Astrocyte (in vitro differentiated cells and primary cell): ENCODE results near the gene FRMD8. TPM values are rescaled to one million over a fixed set of nuclear protein-coding genes. Genes with fewer than 3 reads are reported as not detected.

ENCODE experiments used
- DNase-seq: peaks from one replicate; pipeline ENCODE4 v3.0.0-alpha.2; 2010; ENCODE audit warnings: low read depth
- FAIRE-seq: peaks from 2 replicates; lab custom pipeline; 2011; peaks lifted over from hg19 to GRCh38; lab: Jason Lieb, UNC
- H2AFZ ChIP-seq: 2 replicates; pipeline ENCODE4 v1.6.0; 2012; ENCODE audit warnings: low read depth, low read length, inconsistent platforms
- H3K27ac ChIP-seq: 2 replicates; pipeline ENCODE4 v1.5.1; 2011; ENCODE audit warnings: low read depth, low read length, inconsistent platforms
- H3K27me3 ChIP-seq: 2 replicates; pipeline ENCODE4 v1.6.0; 2011; ENCODE audit warnings: low read length, inconsistent platforms; ENCODE audit not compliant: insufficient read depth
- H3K36me3 ChIP-seq: 2 replicates; pipeline ENCODE4 v1.5.1; 2011; ENCODE audit warnings: low read length, inconsistent platforms; ENCODE audit not compliant: insufficient read depth
- H3K4me1 ChIP-seq: 2 replicates; pipeline ENCODE4 v1.5.1; 2011; ENCODE audit warnings: low read length, inconsistent platforms; ENCODE audit not compliant: insufficient read depth
- H3K4me2 ChIP-seq: 2 replicates; pipeline ENCODE4 v1.6.0; 2012; ENCODE audit warnings: low read length, inconsistent platforms
- H3K4me3 ChIP-seq: 2 replicates; pipeline ENCODE4 v1.5.1; 2011; ENCODE audit warnings: low read depth, mild to moderate bottlenecking, low read length, inconsistent platforms; ENCODE audit not compliant: insufficient read depth
- H3K79me2 ChIP-seq: 2 replicates; pipeline ENCODE4 v1.6.0; 2012; ENCODE audit warnings: mild to moderate bottlenecking, low read length, inconsistent platforms; ENCODE audit not compliant: insufficient read depth
- H3K9ac ChIP-seq: 2 replicates; pipeline ENCODE4 v1.6.0; 2012; ENCODE audit warnings: mild to moderate bottlenecking, low read length, inconsistent platforms
- H3K9me3 ChIP-seq: 2 replicates; pipeline ENCODE4 v1.5.1; 2012; ENCODE audit warnings: low read depth, mild to moderate bottlenecking, low read length, inconsistent platforms; ENCODE audit not compliant: insufficient read depth
- H4K20me1 ChIP-seq: 2 replicates; pipeline ENCODE4 v1.6.0; 2012; ENCODE audit warnings: low read length, inconsistent platforms; ENCODE audit not compliant: insufficient read depth
- H3K27ac Mint-ChIP-seq: one replicate; pipeline ENCODE4 v1.8.0; 2021; ENCODE audit warnings: mild to moderate bottlenecking, mixed read lengths; ENCODE audit not compliant: unreplicated experiment
- H3K27me3 Mint-ChIP-seq: one replicate; pipeline ENCODE4 v1.8.0; 2021; ENCODE audit warnings: low read depth, mixed read lengths; ENCODE audit not compliant: unreplicated experiment
- H3K36me3 Mint-ChIP-seq: one replicate; pipeline ENCODE4 v1.8.0; 2021; ENCODE audit warnings: low read depth, mixed read lengths; ENCODE audit not compliant: unreplicated experiment
- H3K4me1 Mint-ChIP-seq: one replicate; pipeline ENCODE4 v1.8.0; 2021; ENCODE audit warnings: low read depth, mixed read lengths; ENCODE audit not compliant: unreplicated experiment
- H3K4me3 Mint-ChIP-seq: one replicate; pipeline ENCODE4 v1.8.0; 2021; ENCODE audit warnings: mild to moderate bottlenecking, moderate library complexity, mixed read lengths; ENCODE audit not compliant: unreplicated experiment
- H3K9me3 Mint-ChIP-seq: one replicate; pipeline ENCODE4 v1.8.0; 2021; ENCODE audit warnings: mild to moderate bottlenecking, mixed read lengths; ENCODE audit not compliant: unreplicated experiment
- CTCF ChIP-seq: IDR thresholded peaks from 2 replicates; pipeline ENCODE4 v1.5.1; 2011; ENCODE audit warnings: low read depth, mild to moderate bottlenecking, inconsistent platforms, low read length, moderate library complexity; ENCODE audit not compliant: insufficient read depth
- EZH2 ChIP-seq: IDR thresholded peaks from 2 replicates; pipeline ENCODE4 v1.6.1; 2012; ENCODE audit warnings: mild to moderate bottlenecking, low read length, inconsistent platforms; ENCODE audit not compliant: insufficient read depth
- total RNA-seq: library from RNA; stranded (reverse); gene quantifications from 2 replicates; pipeline ENCODE4 v1.2.1, GENCODE V29; 2021

FRMD8 gene
- total RNA-seq, 1 donor from 2014 or later: 61.2 TPM

GRCh38 chr11:65433657-65434056 is 47.2 kb downstream of the FRMD8 start:
- H3K4me1 Mint-ChIP-seq: peaks cover 44% of the 10 kb centered on the region
- H3K27ac Mint-ChIP-seq: peak overlapping the region; percentile 29
- H3K27me3 Mint-ChIP-seq: no peaks in the 10 kb centered on the region
- DNase-seq (no peak), FAIRE-seq (no peak)
- TF ChIP-seq EZH2 (no peak), CTCF (no peak)
- Histone ChIP-seq H3K4me2 (peak overlapping the region; percentile 39), H3K4me1 (peaks cover 24% of the 10 kb centered on the region), H3K79me2 (peaks cover 97% of the 10 kb centered on the region), H4K20me1 (peaks cover 97% of the 10 kb centered on the region), H3K27me3 (no peaks in the 10 kb centered on the region), H3K9ac (peak overlapping the region; percentile 48), H3K9me3 (no peaks in the 10 kb centered on the region), H3K36me3 (peaks cover 49% of the 10 kb centered on the region), H2AFZ (no peak overlapping the region), H3K4me3 (no peak overlapping the region), H3K27ac (no peak overlapping the region)
- peaks cover 2% of the 10 kb centered on the region for H3K36me3 Mint-ChIP-seq
- H3K9me3 Mint-ChIP-seq: no peaks in the 10 kb centered on the region
- peak overlapping the region; percentile 62 for H3K4me3 Mint-ChIP-seq

- Mint-ChIP-seq H3K27me3 (no peaks in the 10 kb centered on the region), H3K4me3 (peak overlapping the region; percentile 58), H3K4me1 (peaks cover 42% of the 10 kb centered on the region), H3K9me3 (no peaks in the 10 kb centered on the region), H3K36me3 (peaks cover 2% of the 10 kb centered on the region), H3K27ac (peak overlapping the region; percentile 67)
- no peak overlapping the region for H3K4me3 ChIP-seq
- H3K36me3 ChIP-seq: peaks cover 53% of the 10 kb centered on the region
- H2AFZ ChIP-seq: no peak overlapping the region
- TF ChIP-seq CTCF: no peak
- TF ChIP-seq EZH2: no peak
- peak overlapping the region; percentile 39 for H3K4me2 ChIP-seq
- H3K27me3 ChIP-seq: no peaks in the 10 kb centered on the region
- H3K4me1 ChIP-seq: peaks cover 22% of the 10 kb centered on the region
- no peak for DNase-seq
- H3K27ac ChIP-seq: peak overlapping the region; percentile 43
- peaks cover 97% of the 10 kb centered on the region for H4K20me1 ChIP-seq
- FAIRE-seq: no peak
- H3K9me3 ChIP-seq: no peaks in the 10 kb centered on the region
- peak overlapping the region; percentile 48 for H3K9ac ChIP-seq
- peaks cover 97% of the 10 kb centered on the region for H3K79me2 ChIP-seq
These were observed 47.7 kb downstream of the FRMD8 start for GRCh38 chr11:65434057-65434666.
